Ishikawa (cell line): ENCODE results near the gene SLC39A6.

ENCODE experiments used
- CEBPB ChIP-seq: IDR thresholded peaks from 2 replicates; pipeline ENCODE4 v1.6.1; 2012
- CREB1 ChIP-seq: IDR thresholded peaks from 2 replicates; pipeline ENCODE4 v1.6.1; 2012; ENCODE audit warnings: low read depth
- EGR1 ChIP-seq: IDR thresholded peaks from 2 replicates; pipeline ENCODE4 v1.6.1; 2012
- EP300 ChIP-seq: IDR thresholded peaks from 2 replicates; pipeline ENCODE4 v1.6.1; 2012; ENCODE audit warnings: borderline replicate concordance
- FOXM1 ChIP-seq: IDR thresholded peaks from 2 replicates; pipeline ENCODE4 v1.6.1; 2012; ENCODE audit warnings: low read depth, borderline replicate concordance
- NFIC ChIP-seq: IDR thresholded peaks from 2 replicates; pipeline ENCODE4 v1.6.1; 2012
- RAD21 ChIP-seq: IDR thresholded peaks from 2 replicates; pipeline ENCODE4 v1.6.1; 2012; ENCODE audit warnings: low read depth
- TAF1 ChIP-seq: IDR thresholded peaks from 2 replicates; pipeline ENCODE4 v1.6.1; 2012; ENCODE audit warnings: low read depth, mild to moderate bottlenecking
- TCF12 ChIP-seq: IDR thresholded peaks from 2 replicates; pipeline ENCODE4 v1.6.1; 2012; ENCODE audit warnings: low read depth
- TEAD4 ChIP-seq: IDR thresholded peaks from 2 replicates; pipeline ENCODE4 v1.6.1; 2012
- YY1 ChIP-seq: IDR thresholded peaks from 2 replicates; pipeline ENCODE4 v1.6.1; 2012; ENCODE audit warnings: low read depth
- ZBTB7A ChIP-seq: IDR thresholded peaks from 2 replicates; pipeline ENCODE4 v1.6.1; 2012; ENCODE audit warnings: low read depth
- TF ChIP-seq, protein P1 (sequence below): IDR thresholded peaks from 2 replicates; pipeline ENCODE4 v1.6.1; 2012
- TF ChIP-seq, protein P2 (sequence below): IDR thresholded peaks from 2 replicates; pipeline ENCODE4 v1.6.1; 2012; ENCODE audit warnings: low read depth, mild to moderate bottlenecking
- TF ChIP-seq, protein P3 (sequence below): IDR thresholded peaks from 2 replicates; pipeline ENCODE4 v1.6.1; 2012

SLC39A6 gene

DNA sequence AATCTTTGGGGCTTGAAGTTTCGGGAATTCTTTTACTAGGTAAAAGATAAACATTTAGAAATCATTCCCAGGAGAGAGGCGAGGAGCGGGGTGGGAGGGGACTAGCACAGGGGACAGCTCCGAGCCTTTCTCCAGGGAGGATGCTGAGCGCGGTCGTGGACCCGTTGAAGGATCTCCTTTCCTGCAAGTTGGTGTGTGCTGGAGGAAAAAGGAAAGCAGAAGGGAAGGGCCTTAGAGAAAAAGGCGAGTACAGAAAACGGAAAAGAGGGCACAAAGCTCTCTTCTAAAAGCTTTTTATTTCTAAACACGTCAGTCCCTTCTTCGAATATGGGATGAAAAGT is 640 bp downstream of the SLC39A6 start:
- TF ChIP-seq EP300 (no peak), NFIC (no peak), CREB1 (no peak), TCF12 (no peak), ZBTB7A (no peak), CEBPB (no peak), EGR1 (no peak), YY1 (no peak), RAD21 (no peak), TEAD4 (no peak), TAF1 (no peak), FOXM1 (no peak)
- TF ChIP-seq, protein P1, sequence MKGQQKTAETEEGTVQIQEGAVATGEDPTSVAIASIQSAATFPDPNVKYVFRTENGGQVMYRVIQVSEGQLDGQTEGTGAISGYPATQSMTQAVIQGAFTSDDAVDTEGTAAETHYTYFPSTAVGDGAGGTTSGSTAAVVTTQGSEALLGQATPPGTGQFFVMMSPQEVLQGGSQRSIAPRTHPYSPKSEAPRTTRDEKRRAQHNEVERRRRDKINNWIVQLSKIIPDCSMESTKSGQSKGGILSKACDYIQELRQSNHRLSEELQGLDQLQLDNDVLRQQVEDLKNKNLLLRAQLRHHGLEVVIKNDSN, result no peak
- TF ChIP-seq, protein P2, sequence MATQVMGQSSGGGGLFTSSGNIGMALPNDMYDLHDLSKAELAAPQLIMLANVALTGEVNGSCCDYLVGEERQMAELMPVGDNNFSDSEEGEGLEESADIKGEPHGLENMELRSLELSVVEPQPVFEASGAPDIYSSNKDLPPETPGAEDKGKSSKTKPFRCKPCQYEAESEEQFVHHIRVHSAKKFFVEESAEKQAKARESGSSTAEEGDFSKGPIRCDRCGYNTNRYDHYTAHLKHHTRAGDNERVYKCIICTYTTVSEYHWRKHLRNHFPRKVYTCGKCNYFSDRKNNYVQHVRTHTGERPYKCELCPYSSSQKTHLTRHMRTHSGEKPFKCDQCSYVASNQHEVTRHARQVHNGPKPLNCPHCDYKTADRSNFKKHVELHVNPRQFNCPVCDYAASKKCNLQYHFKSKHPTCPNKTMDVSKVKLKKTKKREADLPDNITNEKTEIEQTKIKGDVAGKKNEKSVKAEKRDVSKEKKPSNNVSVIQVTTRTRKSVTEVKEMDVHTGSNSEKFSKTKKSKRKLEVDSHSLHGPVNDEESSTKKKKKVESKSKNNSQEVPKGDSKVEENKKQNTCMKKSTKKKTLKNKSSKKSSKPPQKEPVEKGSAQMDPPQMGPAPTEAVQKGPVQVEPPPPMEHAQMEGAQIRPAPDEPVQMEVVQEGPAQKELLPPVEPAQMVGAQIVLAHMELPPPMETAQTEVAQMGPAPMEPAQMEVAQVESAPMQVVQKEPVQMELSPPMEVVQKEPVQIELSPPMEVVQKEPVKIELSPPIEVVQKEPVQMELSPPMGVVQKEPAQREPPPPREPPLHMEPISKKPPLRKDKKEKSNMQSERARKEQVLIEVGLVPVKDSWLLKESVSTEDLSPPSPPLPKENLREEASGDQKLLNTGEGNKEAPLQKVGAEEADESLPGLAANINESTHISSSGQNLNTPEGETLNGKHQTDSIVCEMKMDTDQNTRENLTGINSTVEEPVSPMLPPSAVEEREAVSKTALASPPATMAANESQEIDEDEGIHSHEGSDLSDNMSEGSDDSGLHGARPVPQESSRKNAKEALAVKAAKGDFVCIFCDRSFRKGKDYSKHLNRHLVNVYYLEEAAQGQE, result no peak
- TF ChIP-seq, protein P3, sequence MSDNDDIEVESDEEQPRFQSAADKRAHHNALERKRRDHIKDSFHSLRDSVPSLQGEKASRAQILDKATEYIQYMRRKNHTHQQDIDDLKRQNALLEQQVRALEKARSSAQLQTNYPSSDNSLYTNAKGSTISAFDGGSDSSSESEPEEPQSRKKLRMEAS, result no peak

DNA sequence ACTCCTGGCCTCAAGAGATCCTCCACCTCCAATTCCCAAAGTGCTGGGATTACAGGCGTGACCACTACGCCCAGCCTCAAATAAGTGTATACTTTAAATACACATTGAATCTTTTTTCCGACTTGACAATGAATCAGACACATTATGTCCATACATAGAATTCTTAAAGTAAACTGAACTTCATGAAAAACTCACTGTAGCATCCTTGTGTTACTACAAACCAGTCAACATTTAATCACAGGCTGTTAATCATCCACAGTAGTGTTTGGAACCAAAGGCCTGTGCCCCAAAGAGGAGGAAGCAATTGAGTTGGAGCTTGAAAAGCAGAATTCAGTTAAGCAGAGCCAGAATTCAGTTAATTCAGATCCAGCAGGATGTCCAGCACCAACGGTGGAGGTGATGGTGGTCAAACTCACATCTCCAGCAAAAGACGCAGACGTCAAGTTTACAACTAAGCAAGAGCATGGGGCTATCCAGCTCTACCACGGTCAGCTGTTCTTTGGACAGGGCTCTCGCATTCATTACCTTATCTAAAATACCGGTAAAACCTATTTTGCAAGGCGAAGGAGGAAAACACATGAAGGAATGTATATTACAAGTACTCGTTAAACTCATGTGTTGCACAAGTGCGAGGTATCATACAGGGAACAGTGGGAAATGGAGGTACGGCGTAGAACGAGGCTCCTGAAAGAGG is 1.2 kb downstream of the SLC39A6 start:
- TF ChIP-seq, protein P2, result no peak
- TF ChIP-seq TAF1, result no peak
- TF ChIP-seq EGR1, result no peak
- no peak for TF ChIP-seq ZBTB7A
- TF ChIP-seq RAD21, result no peak
- no peak for TF ChIP-seq NFIC

DNA sequence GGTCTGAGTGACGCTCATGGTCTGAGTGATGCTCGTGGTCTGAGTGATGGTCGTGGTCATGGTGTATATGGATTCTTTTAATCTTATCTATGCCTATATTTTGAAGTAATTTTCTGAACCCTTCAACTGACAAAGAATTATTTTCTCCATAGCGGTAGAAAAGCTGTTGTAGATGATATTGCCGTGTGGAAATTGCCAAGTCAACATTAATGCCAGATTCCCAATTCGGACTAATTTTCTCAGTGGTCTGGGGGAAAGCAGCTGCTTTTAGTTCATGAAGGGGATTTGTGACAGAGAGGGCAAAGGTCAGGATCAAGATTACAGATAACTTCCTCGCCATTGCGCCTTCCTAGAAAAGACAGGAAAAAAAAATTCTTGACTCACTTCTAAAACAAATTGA is 2.5 kb downstream of the SLC39A6 start:
- TF ChIP-seq NFIC (no peak), FOXM1 (no peak), TAF1 (no peak), TEAD4 (no peak)

DNA sequence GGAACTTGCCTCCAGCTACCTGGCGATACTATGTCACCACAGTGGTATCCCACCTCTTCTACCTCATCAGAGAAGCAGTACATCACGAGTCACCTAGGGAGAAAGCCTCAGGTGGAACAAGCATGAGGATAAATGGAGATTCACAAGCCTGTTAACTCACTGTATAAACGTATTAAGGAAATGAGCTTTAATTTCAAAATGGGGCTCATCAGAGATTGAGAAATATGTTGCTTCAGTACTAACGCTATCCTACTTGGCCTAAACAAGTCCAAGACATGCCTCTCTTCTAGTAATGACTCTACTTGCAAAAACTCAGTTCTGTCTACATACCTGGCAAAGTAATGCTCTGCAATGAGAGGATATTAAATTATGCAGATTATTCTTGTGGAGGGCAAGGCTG is 4.3 kb downstream of the SLC39A6 start:
- TF ChIP-seq TEAD4, result no peak
- TF ChIP-seq, protein P3, result no peak
- TF ChIP-seq FOXM1, result no peak
- TF ChIP-seq CREB1, result no peak
- no peak for TF ChIP-seq EGR1
- TF ChIP-seq CEBPB, result no peak
- TF ChIP-seq NFIC, result no peak
- no peak for TF ChIP-seq TCF12

DNA sequence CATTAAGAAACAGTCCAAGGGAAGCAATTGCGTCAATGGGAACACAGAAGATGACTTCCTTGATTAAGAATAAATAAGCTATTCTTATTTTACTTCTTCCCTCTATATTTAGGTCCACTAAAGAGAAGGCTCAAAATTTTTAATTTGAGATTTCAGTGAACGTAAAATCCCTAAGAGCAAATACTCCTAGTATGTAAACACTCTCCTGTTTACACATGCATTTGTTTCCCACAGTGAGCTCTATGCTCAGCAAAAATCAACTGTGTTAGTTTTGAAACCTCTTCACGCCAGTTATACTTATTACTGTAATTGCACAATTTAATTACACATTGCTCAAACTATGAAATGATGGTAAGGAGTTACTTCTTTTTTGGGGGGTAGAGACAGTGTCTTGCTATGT is 8.8 kb downstream of the SLC39A6 start:
- TF ChIP-seq TEAD4 (no peak), FOXM1 (no peak), RAD21 (no peak), EGR1 (no peak), ZBTB7A (no peak), NFIC (no peak), CREB1 (no peak), EP300 (no peak), TAF1 (no peak), YY1 (no peak), CEBPB (no peak), TCF12 (no peak)
- TF ChIP-seq, protein P3, result no peak
- TF ChIP-seq, protein P1, result no peak
- TF ChIP-seq, protein P2, result no peak
